Endothelial cell of umbilical vein (primary cell): ENCODE measurements around the gene CKLF. TPM values are rescaled to one million over a fixed set of nuclear protein-coding genes. Genes with fewer than 3 reads are reported as not detected.

ENCODE experiments used
- BruUV-seq: library from RNA; stranded (reverse); fragments of 400-500 nt; replicated peaks from 2 replicates; lab custom pipeline; 2021; lab: Mats Ljungman, UMichigan
- CTCF ChIA-PET: fragments of 300-600, 350-600 bp; sonication (Branson Sonifier 250); formaldehyde crosslinking; loops from one replicate; lab custom pipeline; 2021; ENCODE audit warnings: antibody characterized with exemption, inconsistent platforms; lab: Charles Lee
- POLR2A ChIA-PET: fragments of 300-600, 350-600 bp; sonication (Branson Sonifier 250); formaldehyde crosslinking; loops from one replicate; lab custom pipeline; 2021; ENCODE audit warnings: antibody characterized with exemption, inconsistent platforms; lab: Charles Lee
- DNase-seq: peaks from one replicate; pipeline ENCODE4 v3.0.0-alpha.2; 2011; ENCODE audit warnings: low read depth, low spot score
- FAIRE-seq: peaks from 2 replicates; lab custom pipeline; 2011; peaks lifted over from hg19 to GRCh38; lab: Jason Lieb, UNC
- H2AFZ ChIP-seq: 2 replicates; pipeline ENCODE4 v1.6.0; 2012; ENCODE audit warnings: low read depth, low read length, control low read depth, inconsistent platforms
- H3K27ac ChIP-seq: 2 replicates; pipeline ENCODE4 v1.5.1; 2011; ENCODE audit warnings: low read depth, mild to moderate bottlenecking, control low read depth, low read length, moderate library complexity; ENCODE audit not compliant: insufficient read depth
- H3K27me3 ChIP-seq, 2 experiments: 2 replicates each; pipeline versions ENCODE4 v1.6.0 to v1.6.1; 2011; ENCODE audit warnings: low read length in 2 of 2, mixed read lengths in 1 of 2; ENCODE audit not compliant: control insufficient read depth in 2 of 2, insufficient read depth in 2 of 2
- H3K36me3 ChIP-seq, 2 experiments: 2 replicates in 1 of 2; 3 replicates in 1 of 2; pipeline ENCODE4 v1.5.1; 2011; ENCODE audit warnings: low read length in 2 of 2, mild to moderate bottlenecking in 1 of 2, moderate library complexity in 1 of 2; ENCODE audit not compliant: control insufficient read depth in 2 of 2, insufficient read depth in 2 of 2; ENCODE audit errors: extremely low read depth in 1 of 2
- H3K4me1 ChIP-seq: 3 replicates; pipeline ENCODE4 v1.5.1; 2011; ENCODE audit warnings: mild to moderate bottlenecking, low read length; ENCODE audit not compliant: control insufficient read depth, insufficient read depth; ENCODE audit errors: extremely low read depth
- H3K4me2 ChIP-seq: 2 replicates; pipeline ENCODE4 v1.6.1; 2011; ENCODE audit warnings: low read length, control low read depth, mixed read lengths; ENCODE audit not compliant: insufficient read depth
- H3K4me3 ChIP-seq, 3 experiments: fragments of 200-600 bp in 1 of 3; sonication (generic), shearing (Covaris generic) in 1 of 3; replicated peaks in 1 of 3; 2 replicates each; pipeline ENCODE4 v1.5.1; 2011 to 2016; ENCODE audit warnings: control low read depth in 3 of 3, low read length in 3 of 3, mild to moderate bottlenecking in 2 of 3, inconsistent platforms in 1 of 3, low read depth in 1 of 3, moderate library complexity in 1 of 3; ENCODE audit not compliant: insufficient read depth in 1 of 3
- H3K79me2 ChIP-seq: 2 replicates; pipeline ENCODE4 v1.6.0; 2012; ENCODE audit warnings: low read length, inconsistent platforms; ENCODE audit not compliant: control insufficient read depth, insufficient read depth
- H3K9ac ChIP-seq: replicated peaks from 2 replicates; pipeline ENCODE3; 2011; ENCODE audit warnings: low read length, control low read depth; ENCODE audit not compliant: insufficient read depth; ENCODE audit errors: extremely low read depth
- H3K9me1 ChIP-seq: replicated peaks from 3 replicates; pipeline ENCODE4 v1.6.0; 2011; ENCODE audit warnings: mild to moderate bottlenecking, low read length; ENCODE audit not compliant: control insufficient read depth, insufficient read depth; ENCODE audit errors: extremely low read depth
- H3K9me3 ChIP-seq: replicated peaks from 2 replicates; pipeline ENCODE4 v1.5.1; 2012; ENCODE audit warnings: low read length, inconsistent platforms; ENCODE audit not compliant: control insufficient read depth, insufficient read depth
- H4K20me1 ChIP-seq: replicated peaks from 2 replicates; pipeline ENCODE3; 2011; ENCODE audit warnings: mild to moderate bottlenecking, low read length; ENCODE audit not compliant: control insufficient read depth, insufficient read depth; ENCODE audit errors: extremely low read depth
- CTCF ChIP-seq, 2 donors: IDR thresholded peaks; 1 replicate in 1 of 2; 2 replicates in 1 of 2; pipeline ENCODE4 v1.5.1; 2011; ENCODE audit warnings: low read length in 2 of 2, mild to moderate bottlenecking in 2 of 2, moderate library complexity in 2 of 2, control low read depth in 1 of 2, inconsistent platforms in 1 of 2, low read depth in 1 of 2; ENCODE audit not compliant: insufficient read depth in 1 of 2; ENCODE audit errors: extremely low read depth in 1 of 2
- EZH2 ChIP-seq: IDR thresholded peaks from 2 replicates; pipeline ENCODE4 v1.6.1; 2012; ENCODE audit warnings: borderline replicate concordance, low read depth, mild to moderate bottlenecking, moderate library complexity, low read length, inconsistent platforms; ENCODE audit not compliant: severe bottlenecking
- FOS ChIP-seq: IDR thresholded peaks from 2 replicates; pipeline ENCODE4 v1.6.1; 2011; ENCODE audit warnings: mild to moderate bottlenecking, low read length, moderate library complexity, borderline replicate concordance; ENCODE audit not compliant: insufficient read depth
- GATA2 ChIP-seq: IDR thresholded peaks from 2 replicates; pipeline ENCODE4 v1.7.0; 2011; ENCODE audit warnings: low read depth, mild to moderate bottlenecking, moderate library complexity, mixed read lengths, low read length; ENCODE audit not compliant: insufficient read length, insufficient read depth
- JUN ChIP-seq: IDR thresholded peaks from 2 replicates; pipeline ENCODE4 v1.6.1; 2011; ENCODE audit warnings: borderline replicate concordance, low read depth; ENCODE audit not compliant: insufficient read length, insufficient read depth
- MAX ChIP-seq: IDR thresholded peaks from 2 replicates; pipeline ENCODE4 v1.6.1; 2011; ENCODE audit not compliant: insufficient read depth, insufficient read length
- MYC ChIP-seq: IDR thresholded peaks from one replicate; pipeline ENCODE4 v1.6.1; 2011; ENCODE audit warnings: mild to moderate bottlenecking, low read depth, low read length
- POLR2A ChIP-seq: IDR thresholded peaks from 2 replicates; pipeline ENCODE4 v1.6.1; 2012; ENCODE audit warnings: low read depth, mild to moderate bottlenecking, control low read depth, low read length
- POLR2AphosphoS5 ChIP-seq: IDR thresholded peaks from 2 replicates; pipeline ENCODE4 v1.6.1; 2012; ENCODE audit warnings: low read depth, mild to moderate bottlenecking, control low read depth, low read length, moderate library complexity; ENCODE audit not compliant: insufficient read depth
- dilution Hi-C: fragments of 300-500 bp; cut with MboI; formaldehyde crosslinking; loops from one replicate; pipeline ENCODE4 v1.15.0; 2019; ENCODE audit warnings: low sequenced_read_pairs; ENCODE audit not compliant: extremely low pct_ligation_motif_present
- intact Hi-C: fragments of 100-400 bp; cut with micrococcal nuclease; formaldehyde crosslinking; loops from one replicate; pipeline ENCODE4 v1.10.0; 2022
- polyA plus RNA-seq, 4 experiments: library from polyadenylated mRNA; depleted of rRNA in 3 of 4; stranded (reverse) in 3 of 4; unstranded in 1 of 4; fragments of >200 nt; gene quantifications; 2 replicates each; pipeline versions ENCODE4 v1.2.1 to v1.2.3, GENCODE V29; 2011 to 2012; ENCODE audit warnings: missing spikeins in 1 of 4
- total RNA-seq: library from RNA; stranded (reverse); gene quantifications from 2 replicates; pipeline ENCODE4 v1.2.3, GENCODE V29; 2021

Gene CKLF
- total and polyA plus RNA-seq, 2 donors (not counting 3 experiments of a cell fraction or from before 2014, with no cell fraction given), result 80.0 to 209 TPM

GRCh38 chr16:66561381-66562080, 9.2 kb downstream of the CKLF start:
- H3K79me2 ChIP-seq, result peaks cover 30% of the 10 kb centered on the region
- H3K4me3 ChIP-seq, result no peak overlapping the region
- H3K36me3 ChIP-seq, result peaks cover 4 to 16% of the 10 kb centered on the region in 2 experiments
- no peaks in the 10 kb centered on the region for H3K27me3 ChIP-seq
- no peaks in the 10 kb centered on the region for H3K9me1 ChIP-seq
- dilution Hi-C loops, result no loop called here
- H3K4me2 ChIP-seq, result no peak overlapping the region
- POLR2A ChIA-PET, result no interaction called here
- no peak overlapping the region for H3K9ac ChIP-seq
- TF ChIP-seq EZH2, result no peak
- no peak for TF ChIP-seq JUN
- TF ChIP-seq CTCF (IDR thresholded peaks at IDR 0.05; ENCODE audit: extremely low read depth in 1 of 2, insufficient read depth in 1 of 2, low read depth in 1 of 2, low read length in 2 of 2), result no peak
- TF ChIP-seq POLR2A, result no peak
- no peak for TF ChIP-seq MAX
- no peak for TF ChIP-seq POLR2AphosphoS5
- no peak for TF ChIP-seq MYC
- no peak for TF ChIP-seq GATA2
- no peak for TF ChIP-seq FOS
- H3K4me1 ChIP-seq, result peaks cover 19% of the 10 kb centered on the region
- H3K27ac ChIP-seq, result no peak overlapping the region
- H3K9me3 ChIP-seq, result no peaks in the 10 kb centered on the region
- no TSS peak for BruUV-seq
- H4K20me1 ChIP-seq, result no peaks in the 10 kb centered on the region
- no peak for DNase-seq
- intact Hi-C loops, result no loop called here
- H2AFZ ChIP-seq, result no peak overlapping the region
- CTCF ChIA-PET, result interaction anchor here (1.1 to 2.7 kb wide), 6 partner anchors 9 to 306 kb away, joined by 3 to 13 read pairs (median 4); partner anchors contain the start of gene CKLF
- no peak for FAIRE-seq
